ENCODE measurements around the gene SLCO6A1.
A peak's percentile ranks its signal among the peaks of the same experiment; 100 is the strongest.
"Not testable (repeated sequence)": the region's sequence is repeated elsewhere in the genome, so short reads cannot be mapped to it uniquely, and the experiment has no call there.

The SLCO6A1 gene

GRCh38 chr5:102498271-102499034 lies at the start of gene SLCO6A1:
Gene SLCO6A1 (minus strand): TSS chr5:102499001. CDS start chr5:102498844, 157 bp downstream.
- DNase-seq = no peak

- DNase-seq = no peak
These were observed 48.6 kb upstream of the SLCO6A1 start for GRCh38 chr5:102547141-102548035.

- DNase-seq = no peak
These were observed 46.4 kb upstream of the SLCO6A1 start for GRCh38 chr5:102545175-102545574.

- DNase-seq = no peak
These were observed 43.3 kb upstream of the SLCO6A1 start for GRCh38 chr5:102542057-102542456.

- DNase-seq = no peak
These were observed 41.4 kb upstream of the SLCO6A1 start for GRCh38 chr5:102539996-102540728.

GRCh38 chr5:102539562-102539961 lies 40.8 kb upstream of the SLCO6A1 start:
- DNase-seq = no peak

GRCh38 chr5:102537011-102537410 lies 38.2 kb upstream of the SLCO6A1 start:
- DNase-seq = no peak

GRCh38 chr5:102536323-102536928 lies 37.6 kb upstream of the SLCO6A1 start:
- DNase-seq = peak; percentile 37

GRCh38 chr5:102532123-102532522 lies 33.3 kb upstream of the SLCO6A1 start:
- DNase-seq = no peak

GRCh38 chr5:102531506-102531905 lies 32.7 kb upstream of the SLCO6A1 start:
- DNase-seq = no peak

- no peak for DNase-seq
These were observed 30.6 kb upstream of the SLCO6A1 start for GRCh38 chr5:102529447-102529846.

GRCh38 chr5:102529031-102529430 lies 30.2 kb upstream of the SLCO6A1 start:
- no peak for DNase-seq

- no peak for DNase-seq
These were observed 29.8 kb upstream of the SLCO6A1 start for GRCh38 chr5:102528600-102528999.

GRCh38 chr5:102527547-102527946 lies 28.7 kb upstream of the SLCO6A1 start:
- DNase-seq = no peak

- no peak for DNase-seq
These were observed 24.9 kb upstream of the SLCO6A1 start for GRCh38 chr5:102523541-102524175.

GRCh38 chr5:102511666-102512065 lies 12.9 kb upstream of the SLCO6A1 start:
- DNase-seq = no peak

- DNase-seq = not testable (repeated sequence)
These were observed 7.4 kb downstream of the SLCO6A1 start for GRCh38 chr5:102491261-102491914.

GRCh38 chr5:102483736-102484135 lies 15.1 kb downstream of the SLCO6A1 start:
- no peak for DNase-seq

GRCh38 chr5:102481054-102481715 lies 17.6 kb downstream of the SLCO6A1 start:
- DNase-seq = no peak

- DNase-seq = no peak
These were observed 45.1 kb downstream of the SLCO6A1 start for GRCh38 chr5:102453716-102454115.

- DNase-seq = no peak
These were observed 47.7 kb downstream of the SLCO6A1 start for GRCh38 chr5:102451082-102451481.

Data from NCI-H2029 treated with DMSO at 0.1 percent for 48 hours (cell line).